Stimulated activated CD8-positive, alpha-beta memory T cell treated with anti-CD3 and anti-CD28 coated beads, Interleukin-12 subunit alpha, Interleukin-12 subunit beta, amount 100 ng/mL, for 24 hours (primary cell): ENCODE measurements around the gene AKAP6.

Experiments
- DNase-seq: peaks from one replicate; pipeline ENCODE4 v3.0.0-alpha.2; 2020; ENCODE audit errors: extremely low read depth

Gene AKAP6

GRCh38 chr14:32818581-32818980, 489.5 kb downstream of the AKAP6 start:
- DNase-seq = no peak

DNA sequence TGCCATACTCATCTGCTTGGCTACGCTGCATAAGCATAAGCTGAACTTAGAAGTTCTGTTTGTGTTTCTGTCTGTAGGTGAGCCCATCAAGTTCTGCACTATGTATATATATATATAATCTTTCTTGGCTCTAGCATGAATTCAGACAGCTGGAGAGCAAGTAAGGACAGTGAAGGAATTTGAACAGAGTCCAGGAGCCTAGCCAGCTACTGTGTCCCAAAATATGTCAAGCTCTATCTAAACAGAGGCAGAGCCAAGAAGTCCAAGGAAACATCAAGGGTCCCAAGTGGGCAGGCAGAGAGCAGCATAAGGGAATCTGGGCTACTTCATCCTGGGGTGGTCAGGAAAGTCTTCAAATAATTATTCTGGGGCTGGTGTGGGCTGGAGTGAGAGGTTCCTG, 491.1 kb downstream of the AKAP6 start:
- no peak for DNase-seq

DNA sequence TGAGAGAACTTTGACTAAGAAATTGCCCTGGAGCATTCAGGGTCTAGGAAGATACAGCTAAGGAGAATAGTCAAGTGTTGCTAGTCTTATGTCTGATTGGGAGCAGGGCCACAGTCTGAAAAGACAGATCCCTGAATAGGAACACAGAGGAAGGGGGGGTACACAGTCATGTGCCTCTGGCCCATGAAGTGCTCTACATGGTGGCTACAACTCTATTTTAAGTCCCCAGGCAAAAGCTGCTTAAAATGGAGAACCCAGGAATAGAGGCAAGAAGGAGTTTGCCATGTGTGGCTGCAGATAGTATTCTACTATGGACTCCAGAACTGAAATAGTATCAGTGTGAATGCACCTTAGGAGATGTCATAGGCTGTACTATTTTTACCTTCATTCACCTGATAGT, 491.6 kb downstream of the AKAP6 start:
- no peak for DNase-seq

DNA sequence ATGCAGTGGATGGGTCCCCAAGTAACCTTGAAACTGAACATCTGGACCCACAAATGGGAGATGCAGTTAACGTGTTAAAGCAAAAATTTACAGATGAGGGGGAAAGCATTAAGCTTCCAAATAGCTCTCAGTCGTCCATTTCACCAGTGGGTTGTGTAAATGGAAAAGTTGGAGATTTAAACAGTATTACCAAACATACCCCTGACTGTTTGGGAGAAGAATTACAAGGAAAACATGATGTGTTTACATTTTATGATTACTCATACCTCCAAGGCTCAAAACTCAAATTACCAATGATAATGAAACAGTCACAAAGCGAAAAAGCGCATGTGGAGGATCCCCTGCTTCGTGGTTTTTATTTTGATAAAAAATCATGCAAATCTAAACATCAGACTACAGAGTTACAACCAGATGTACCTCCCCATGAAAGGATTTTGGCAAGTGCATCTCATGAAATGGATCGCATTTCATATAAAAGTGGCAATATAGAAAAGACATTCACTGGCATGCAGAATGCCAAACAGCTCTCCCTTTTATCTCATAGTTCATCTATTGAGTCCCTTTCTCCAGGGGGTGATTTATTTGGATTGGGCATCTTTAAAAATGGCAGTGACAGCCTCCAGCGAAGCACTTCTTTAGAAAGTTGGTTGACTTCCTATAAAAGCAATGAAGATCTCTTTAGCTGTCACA, 493.0 kb downstream of the AKAP6 start:
- no peak for DNase-seq

- no peak for DNase-seq
Measured at GRCh38 chr14:32823706-32824105, 494.6 kb downstream of the AKAP6 start.

DNA sequence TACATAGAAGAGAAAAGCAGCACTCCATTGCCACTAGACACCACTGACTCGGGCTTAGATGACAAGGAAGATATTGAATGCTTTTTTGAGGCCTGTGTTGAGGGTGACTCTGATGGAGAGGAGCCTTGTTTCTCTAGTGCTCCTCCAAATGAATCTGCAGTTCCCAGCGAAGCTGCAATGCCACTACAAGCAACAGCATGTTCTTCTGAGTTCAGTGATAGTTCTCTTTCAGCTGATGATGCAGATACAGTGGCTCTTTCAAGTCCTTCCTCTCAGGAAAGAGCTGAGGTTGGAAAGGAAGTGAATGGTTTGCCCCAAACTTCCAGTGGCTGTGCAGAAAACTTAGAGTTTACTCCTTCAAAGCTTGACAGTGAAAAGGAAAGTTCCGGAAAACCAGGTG, 495.1 kb downstream of the AKAP6 start:
- DNase-seq = no peak

DNA sequence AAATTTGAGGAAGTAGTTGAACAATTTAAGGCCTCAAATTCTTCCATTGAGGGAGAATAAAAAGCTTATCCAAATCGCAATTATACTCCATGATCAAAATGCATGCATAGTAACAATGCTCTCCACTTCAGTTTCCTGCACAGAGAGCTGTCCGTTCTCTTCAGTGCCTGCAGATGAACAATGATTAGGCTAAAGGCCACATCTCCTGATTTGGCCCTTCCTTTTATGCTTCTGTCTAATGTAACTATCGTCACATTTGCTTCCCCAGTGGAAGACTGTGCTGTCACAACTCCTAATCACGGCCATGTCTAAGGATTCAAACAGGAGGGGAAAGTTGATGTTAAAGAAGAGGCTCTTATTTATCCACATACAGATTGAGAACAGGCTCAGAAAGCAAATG, 496.0 kb downstream of the AKAP6 start:
- no peak for DNase-seq

GRCh38 chr14:32826404-32827082, 497.4 kb downstream of the AKAP6 start:
- DNase-seq = no peak

DNA sequence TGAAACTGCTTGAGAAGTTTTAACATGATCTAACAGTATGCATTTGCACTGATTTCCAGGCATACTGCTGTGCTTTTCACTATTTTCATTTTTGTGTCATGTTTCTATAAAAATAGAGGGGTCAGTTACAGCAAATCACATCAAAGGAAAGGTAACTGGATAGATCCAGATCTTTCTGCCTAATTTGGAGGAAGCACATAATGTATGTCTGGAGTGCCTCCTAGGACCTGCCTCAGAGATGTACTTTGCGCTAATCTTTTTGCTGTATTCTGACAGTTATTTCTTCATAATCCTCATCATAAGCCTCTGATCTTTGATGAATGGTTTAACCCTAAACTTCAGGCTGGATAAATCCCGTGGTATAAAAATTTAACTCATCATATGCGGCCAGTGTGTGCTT, 498.4 kb downstream of the AKAP6 start:
- DNase-seq = no peak

- no peak for DNase-seq
Measured at GRCh38 chr14:32835924-32836323, 506.8 kb downstream of the AKAP6 start.

DNA sequence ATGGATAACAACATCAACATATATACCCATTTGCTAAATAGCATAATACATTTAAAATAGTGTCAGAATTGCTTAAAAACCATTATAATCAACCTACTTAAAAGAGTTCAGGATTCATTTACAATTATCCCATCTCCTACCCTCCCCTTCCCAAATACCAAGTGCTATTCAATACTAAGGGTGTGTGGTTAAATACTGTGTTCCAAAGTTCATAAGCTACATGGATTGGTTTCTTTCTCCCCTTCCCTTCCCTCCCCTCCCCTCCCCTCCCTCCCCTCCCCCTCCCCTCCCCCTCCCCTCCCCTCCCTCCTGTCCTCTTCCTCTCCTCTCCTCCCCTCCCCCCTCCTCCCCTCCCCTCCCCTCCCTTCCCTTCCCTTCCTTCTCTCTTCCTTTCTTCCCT, 512.6 kb downstream of the AKAP6 start:
- no peak for DNase-seq

DNA sequence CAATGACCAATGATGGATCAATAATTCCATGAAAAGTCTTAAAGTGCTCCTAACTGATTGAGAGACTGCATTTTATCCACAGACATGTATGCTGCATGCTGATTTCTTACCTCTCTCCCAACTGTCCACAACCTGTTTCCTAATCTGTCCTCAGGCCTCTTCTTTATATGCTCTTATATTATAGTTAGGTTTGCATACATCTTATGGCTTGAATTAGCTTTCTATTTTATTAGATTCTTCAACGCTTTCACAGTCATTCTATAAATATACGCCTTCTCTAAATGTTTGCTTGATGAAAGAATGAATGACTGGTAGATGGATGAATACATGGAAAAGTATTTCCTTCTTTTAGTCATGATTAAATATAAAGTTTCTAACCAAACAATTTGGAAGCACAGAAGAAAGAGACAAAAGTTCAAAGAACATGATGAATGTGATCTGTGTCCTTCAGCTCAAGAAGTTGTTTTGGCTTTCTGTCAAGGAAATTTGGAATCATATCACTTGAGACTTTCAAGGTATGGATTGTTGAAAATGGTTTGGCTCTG, 517.8 kb downstream of the AKAP6 start:
- DNase-seq = no peak

GRCh38 chr14:32847867-32848266, 518.8 kb downstream of the AKAP6 start:
- no peak for DNase-seq

DNA sequence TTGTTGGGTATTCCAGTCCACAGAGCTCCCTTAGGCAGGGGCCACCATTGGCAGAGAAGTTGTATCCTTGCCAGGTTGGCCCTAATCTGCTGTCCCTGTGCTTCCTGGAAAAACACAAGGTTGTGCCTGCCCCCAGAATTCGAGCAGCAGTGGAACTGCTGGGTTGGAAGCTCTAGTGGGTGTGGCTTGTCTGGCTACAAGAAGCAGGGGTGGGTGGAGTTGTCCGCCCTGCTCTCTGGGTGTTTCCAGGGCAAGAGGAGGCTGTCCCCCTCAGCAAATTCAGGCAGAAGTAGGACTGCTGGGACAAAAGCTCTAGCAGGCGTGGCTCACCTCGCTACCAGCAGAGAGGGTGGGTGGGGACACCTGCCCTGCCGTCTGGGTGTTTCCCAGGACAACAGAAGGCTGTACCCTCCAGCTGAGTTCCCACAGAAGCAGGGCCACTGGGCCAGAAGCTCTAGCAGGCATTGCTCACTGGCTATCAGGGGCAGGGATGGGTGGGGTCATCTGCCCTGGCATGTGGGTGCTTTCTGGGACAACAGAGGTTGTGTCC, 536.8 kb downstream of the AKAP6 start:
- no peak for DNase-seq

DNA sequence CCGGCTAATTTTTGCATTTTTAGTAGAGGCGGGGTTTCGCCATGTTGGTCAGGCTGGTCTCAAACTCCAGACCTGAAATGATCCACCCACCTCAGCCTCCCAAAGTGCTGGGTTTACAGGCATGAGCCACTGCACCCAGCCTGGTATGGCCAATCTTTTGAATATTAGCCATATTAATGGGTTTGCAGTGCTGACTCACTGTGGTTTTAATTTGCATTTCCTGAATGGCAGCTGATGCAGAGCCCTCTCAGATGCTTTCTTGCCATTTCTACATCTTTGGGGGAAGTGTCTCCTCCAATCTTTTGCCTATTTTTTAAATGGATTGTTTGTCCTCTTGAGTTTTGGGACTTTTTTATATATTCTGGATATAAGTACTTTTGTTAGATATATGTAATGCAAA, 554.1 kb downstream of the AKAP6 start:
- no peak for DNase-seq
